Measurements from ENCODE around the gene PHF24. TPM values are rescaled to one million over a fixed set of nuclear protein-coding genes. Genes with fewer than 3 reads are reported as not detected.

The PHF24 gene
- total RNA-seq, 1 donor from 2014 or later, result 0.11 TPM

DNA sequence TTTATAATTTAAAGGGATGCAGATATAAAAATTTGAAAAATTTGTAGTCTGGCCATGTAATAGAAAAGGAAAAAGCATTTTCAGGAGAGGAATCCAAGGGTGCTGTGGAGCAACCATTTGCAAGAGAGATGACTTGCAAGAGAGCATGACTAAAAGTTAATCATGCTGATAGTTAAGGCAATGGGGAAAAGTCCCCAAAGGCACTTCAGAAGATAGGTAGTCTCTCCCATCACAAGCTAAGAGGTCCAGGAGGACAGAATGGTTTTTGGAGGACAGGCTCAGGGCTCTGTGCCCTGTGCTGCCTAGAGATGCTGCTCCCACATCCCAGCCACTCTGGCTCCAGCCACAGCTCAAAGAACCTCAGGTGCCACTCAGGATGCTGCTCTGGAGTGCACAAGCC lies 70.3 kb downstream of the PHF24 start:
- Histone ChIP-seq H3K4me3 (no peak overlapping the region), H3K27ac (replicated peaks) (no peak overlapping the region), H3K9me3 (replicated peaks) (no peaks in the 10 kb centered on the region), H3K27me3 (ENCODE audit: low read depth) (no peaks in the 10 kb centered on the region), H3K36me3 (peaks cover 23% of the 10 kb centered on the region), H3K4me1 (peaks cover 21% of the 10 kb centered on the region)
- no peak for DNase-seq
- intact Hi-C loops (cut with micrococcal nuclease), result no loop called here
- no peak for TF ChIP-seq CTCF (IDR thresholded peaks at IDR 0.05; ENCODE audit: borderline replicate concordance)

DNA sequence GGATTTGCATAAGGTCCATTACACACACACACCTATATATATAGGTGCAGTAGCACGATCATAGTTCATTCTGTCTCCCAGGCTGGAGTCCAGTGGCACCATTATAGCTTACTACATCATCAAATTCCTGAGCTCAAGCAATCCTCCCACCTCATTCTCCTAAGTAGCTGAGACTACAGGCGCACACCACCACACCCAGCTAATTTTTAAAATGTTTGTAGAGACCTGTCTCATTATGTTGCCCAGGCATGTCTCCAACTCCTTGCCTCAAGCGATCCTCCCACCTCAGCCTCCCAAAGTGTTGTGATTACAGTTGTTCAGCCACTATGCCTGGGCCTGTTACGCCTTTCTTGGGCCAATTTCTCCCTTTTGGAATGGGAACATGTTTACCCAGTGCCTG lies 71.2 kb downstream of the PHF24 start:
- no peaks in the 10 kb centered on the region for H3K9me3 ChIP-seq (replicated peaks)
- intact Hi-C loops (cut with micrococcal nuclease), result no loop called here
- DNase-seq, result no peak
- no peak overlapping the region for H3K4me3 ChIP-seq
- H3K27ac ChIP-seq (replicated peaks), result no peak overlapping the region
- no peak for TF ChIP-seq CTCF (IDR thresholded peaks at IDR 0.05; ENCODE audit: borderline replicate concordance)
- peaks cover 20% of the 10 kb centered on the region for H3K36me3 ChIP-seq
- peaks cover 21% of the 10 kb centered on the region for H3K4me1 ChIP-seq
- H3K27me3 ChIP-seq (ENCODE audit: low read depth), result no peaks in the 10 kb centered on the region

- Histone ChIP-seq H3K9me3 (replicated peaks) (no peaks in the 10 kb centered on the region), H3K4me3 (no peak overlapping the region), H3K27ac (replicated peaks) (no peak overlapping the region), H3K36me3 (peaks cover 23% of the 10 kb centered on the region), H3K4me1 (peaks cover 21% of the 10 kb centered on the region), H3K27me3 (ENCODE audit: low read depth) (no peaks in the 10 kb centered on the region)
- DNase-seq, result no peak
- no peak for TF ChIP-seq CTCF (IDR thresholded peaks at IDR 0.05; ENCODE audit: borderline replicate concordance)
- intact Hi-C loops (cut with micrococcal nuclease), result loop anchor here (10.0 kb wide), 1 partner anchor 55 kb away; no protein-coding TSS in a partner anchor
Measured at GRCh38 chr9:35029852-35030251, 71.8 kb downstream of the PHF24 start.

Other genes starting within 250 kb of the PHF24 start
- 6.2 TPM for gene CCL21, start 248.1 kb upstream of the PHF24 start, total RNA-seq
- gene DNAJB5, start 31.5 kb downstream of the PHF24 start, total RNA-seq, result 70.0 TPM
- gene VCP, start 114.3 kb downstream of the PHF24 start, total RNA-seq, result 253 TPM
- gene FANCG, start 121.7 kb downstream of the PHF24 start, total RNA-seq, result 5.6 TPM
- 9.4 TPM for gene PIGO, start 138.3 kb downstream of the PHF24 start, total RNA-seq
- gene STOML2, start 144.8 kb downstream of the PHF24 start, total RNA-seq, result 132 TPM
- gene ATOSB, start 157.6 kb downstream of the PHF24 start, total RNA-seq, result 17.0 TPM
- 21.6 TPM for gene UNC13B, start 203.7 kb downstream of the PHF24 start, total RNA-seq

Data from left ventricle myocardium inferior (tissue), 1 donor.